NCI-H524 treated with DMSO at 0.1 percent for 48 hours (cell line): Measurements from ENCODE around the gene FLT4.

Experiments
- DNase-seq: peaks from one replicate; lab custom pipeline; 2025; lab: John Stamatoyannopoulos, UW

Gene FLT4

GRCh38 chr5:180642181-180642775 is 7.1 kb downstream of the FLT4 start:
- no peak for DNase-seq

GRCh38 chr5:180641566-180641900 is 7.9 kb downstream of the FLT4 start:
- DNase-seq, result no peak

- no peak for DNase-seq
These were observed 8.4 kb downstream of the FLT4 start for GRCh38 chr5:180640861-180641565.

DNA sequence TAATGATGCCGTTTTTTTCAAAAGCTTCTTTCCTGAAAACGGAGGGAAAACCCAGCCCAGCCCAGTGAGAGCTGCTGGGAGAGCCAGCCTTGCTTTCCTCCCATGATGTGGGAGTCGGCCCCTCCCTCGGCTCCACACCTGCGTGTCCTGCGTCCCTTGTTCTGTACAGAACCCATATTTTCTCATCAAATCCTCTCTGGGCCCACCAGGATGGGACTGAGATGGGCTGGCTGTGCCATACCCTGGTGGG is 8.9 kb downstream of the FLT4 start:
- DNase-seq, result no peak

DNA sequence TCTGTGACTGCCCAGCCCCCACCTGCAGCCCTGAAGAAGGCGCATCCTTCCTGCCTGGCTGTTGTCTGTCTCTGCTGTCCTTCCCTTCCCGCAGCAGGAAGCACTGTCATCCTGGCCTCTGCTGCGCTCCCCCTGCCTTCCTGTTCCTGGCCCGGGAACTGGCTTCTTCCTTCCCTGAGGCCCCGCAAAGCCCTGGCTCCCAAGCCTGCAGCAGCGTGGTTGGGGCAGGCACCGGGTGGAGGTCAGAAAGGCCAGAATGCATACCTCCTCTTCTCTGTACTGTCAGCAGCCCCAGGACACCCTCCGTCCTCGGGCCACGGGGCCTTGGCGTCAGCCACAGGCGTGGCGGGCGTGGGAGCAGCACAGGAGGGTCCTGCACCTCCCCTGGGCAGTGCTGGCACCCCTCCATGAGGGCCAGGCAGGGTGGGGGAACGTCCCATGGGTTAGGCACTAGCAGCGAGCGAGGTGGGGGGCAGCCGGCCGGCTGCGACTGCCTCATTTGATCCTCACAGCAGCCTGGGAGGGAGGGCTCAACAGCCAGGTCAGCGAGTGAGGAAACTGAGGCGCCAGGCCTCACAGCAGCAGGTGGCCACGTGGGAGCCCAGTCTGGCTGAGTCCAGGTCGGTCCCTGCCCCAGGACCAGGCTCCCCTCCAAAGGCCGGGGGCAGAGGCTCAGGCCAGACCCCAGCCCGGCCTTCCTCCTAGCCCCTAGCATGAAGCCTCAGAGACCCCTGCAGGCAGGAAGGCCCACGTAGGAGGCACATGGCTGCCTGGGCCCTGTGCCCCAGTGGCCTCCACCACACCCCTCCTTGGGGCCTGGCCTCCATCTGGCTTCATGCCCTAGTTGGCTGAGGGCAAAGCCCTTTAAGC is 9.4 kb downstream of the FLT4 start:
- no peak for DNase-seq

GRCh38 chr5:180639287-180639686 is 10.1 kb downstream of the FLT4 start:
- DNase-seq, result no peak

DNA sequence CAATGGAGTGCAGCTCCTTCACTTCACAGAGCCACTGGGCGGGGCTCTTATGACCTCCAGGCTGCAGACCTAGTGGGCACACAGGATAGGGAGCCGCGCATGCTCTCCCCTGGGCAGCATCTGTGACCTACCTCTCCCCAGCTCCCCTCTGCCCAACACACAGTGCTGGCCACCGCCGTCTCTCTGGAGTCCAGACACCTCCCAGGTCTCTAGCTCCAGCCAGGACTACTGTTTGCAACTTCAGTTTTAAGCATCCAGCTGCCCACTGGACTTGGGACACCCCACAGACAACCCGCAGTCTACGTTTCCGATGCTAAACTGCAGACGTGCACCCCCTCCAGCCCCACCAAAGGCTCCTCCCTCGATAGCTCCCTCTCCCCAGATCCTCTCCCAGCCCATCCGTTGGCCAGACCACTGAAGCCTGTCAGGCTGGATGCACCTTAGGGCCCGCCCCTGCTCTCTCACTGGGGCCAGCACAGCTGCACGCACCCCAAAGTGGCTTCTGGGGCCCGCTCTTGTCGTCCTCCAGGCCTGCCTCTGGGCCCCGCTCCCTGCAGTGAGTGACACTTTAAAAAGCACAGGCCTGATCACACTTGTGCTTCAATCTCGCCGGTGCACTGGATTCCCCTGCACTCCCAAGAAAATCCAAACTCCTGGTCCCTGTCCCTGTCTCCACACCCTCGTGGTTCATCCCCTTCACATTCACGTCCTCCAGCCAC is 11.3 kb downstream of the FLT4 start:
- DNase-seq, result no peak

GRCh38 chr5:180636403-180637075 is 12.9 kb downstream of the FLT4 start:
- DNase-seq, result no peak

- no peak for DNase-seq
These were observed 13.4 kb downstream of the FLT4 start for GRCh38 chr5:180636016-180636402.

- no peak for DNase-seq
These were observed 15.9 kb downstream of the FLT4 start for GRCh38 chr5:180633283-180634177.

- no peak for DNase-seq
These were observed 16.6 kb downstream of the FLT4 start for GRCh38 chr5:180632768-180633167.

GRCh38 chr5:180631549-180632383 is 17.6 kb downstream of the FLT4 start:
- DNase-seq, result no peak

DNA sequence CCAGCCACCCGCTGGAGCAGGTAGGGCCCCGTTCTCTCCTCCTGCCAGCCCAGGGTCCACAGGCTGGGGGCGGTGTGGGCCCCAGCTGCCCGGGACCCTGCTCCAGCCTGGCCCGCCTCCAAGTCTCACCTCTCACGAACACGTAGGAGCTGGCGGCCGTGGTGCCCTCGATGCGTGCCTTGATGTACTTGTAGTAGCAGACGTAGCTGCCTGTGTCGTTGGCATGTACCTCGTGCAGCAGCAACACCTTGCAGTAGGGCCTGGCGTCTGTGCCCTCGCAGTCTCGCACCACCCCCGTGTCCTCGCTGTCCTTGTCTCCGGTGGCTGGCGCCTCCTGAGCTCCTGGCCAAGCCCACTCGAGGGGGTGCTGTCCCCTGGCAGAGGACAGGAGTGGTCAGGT is 19.0 kb downstream of the FLT4 start:
- DNase-seq, result no peak

- no peak for DNase-seq
These were observed 19.5 kb downstream of the FLT4 start for GRCh38 chr5:180629831-180630382.

DNA sequence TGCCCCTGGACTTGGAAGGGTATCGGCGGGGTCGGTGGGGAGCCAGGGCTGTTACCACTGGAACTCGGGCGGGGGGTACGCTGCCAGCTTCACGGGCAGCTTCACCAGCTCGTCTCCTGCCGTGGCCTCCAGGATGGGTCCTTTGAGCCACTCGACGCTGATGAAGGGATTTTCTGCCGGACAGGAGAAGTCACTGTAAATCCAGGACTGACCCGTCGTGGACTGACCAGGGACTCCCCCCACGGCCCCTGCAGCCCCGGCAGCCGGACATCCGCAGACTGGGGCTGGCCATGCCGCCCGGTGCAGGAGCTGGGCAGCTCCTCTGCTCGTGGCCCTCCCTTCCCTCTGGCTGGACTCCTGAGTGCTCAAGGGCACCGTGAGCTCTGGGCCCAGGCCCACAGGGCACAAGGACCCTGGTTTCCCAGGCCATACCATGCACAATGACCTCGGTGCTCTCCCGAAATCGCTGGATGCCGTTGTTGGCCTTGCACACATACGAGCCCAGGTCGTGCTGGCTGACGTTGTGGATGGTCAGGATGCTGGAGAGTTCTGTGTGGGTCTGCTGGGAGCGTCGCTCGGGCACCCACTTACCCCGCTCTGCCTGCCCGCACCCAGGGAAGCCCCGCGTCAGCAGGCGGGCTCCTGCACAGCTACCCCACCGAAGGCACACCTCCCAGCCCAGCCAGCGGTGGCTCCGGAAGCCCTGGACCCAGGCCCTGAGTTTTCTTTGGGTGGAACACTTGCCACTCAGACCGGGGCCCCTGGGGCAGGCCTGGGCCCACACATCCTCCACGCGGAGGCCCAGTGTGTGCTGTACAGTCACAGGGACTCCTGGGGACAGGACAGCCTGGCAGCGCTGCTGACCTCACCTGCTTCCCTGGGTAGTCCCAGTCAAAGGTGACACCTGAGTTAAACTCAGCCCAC is 20.3 kb downstream of the FLT4 start:
- no peak for DNase-seq

DNA sequence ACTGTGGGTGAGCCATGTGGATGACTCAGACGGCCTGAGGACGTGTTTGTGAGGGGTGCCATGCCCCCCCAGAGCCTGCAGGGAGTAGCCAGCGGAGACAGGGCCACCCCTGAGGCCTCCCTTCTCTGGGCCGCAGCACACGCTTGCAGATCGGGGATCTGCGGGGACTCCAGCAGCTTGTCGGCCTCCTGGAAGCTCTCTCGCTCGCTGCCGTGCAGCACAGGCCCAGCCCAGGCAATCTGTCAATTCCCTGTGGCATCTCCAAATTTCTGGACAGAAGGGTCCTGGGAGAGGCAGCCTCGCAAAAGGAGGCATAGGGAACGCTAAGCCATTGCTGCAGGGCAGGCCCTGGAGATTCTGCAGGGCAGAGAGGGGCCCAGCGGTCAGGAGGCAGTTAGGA is 21.2 kb downstream of the FLT4 start:
- no peak for DNase-seq

GRCh38 chr5:180627386-180628120 is 21.8 kb downstream of the FLT4 start:
- DNase-seq, result no peak
